Nephron (organoid): ENCODE results near the gene TTLL10.
A peak's percentile ranks its signal among the peaks of the same experiment; 100 is the strongest.

Source experiments
- H3K27ac Mint-ChIP-seq, 3 experiments: 2 replicates each; pipeline ENCODE4 v1.8.0; 2020; ENCODE audit warnings: mixed read lengths in 3 of 3, mild to moderate bottlenecking in 2 of 3, moderate library complexity in 1 of 3
- H3K27me3 Mint-ChIP-seq: 2 replicates; pipeline ENCODE4 v1.8.0; 2021; ENCODE audit warnings: low read depth, mild to moderate bottlenecking, moderate library complexity, mixed read lengths
- H3K36me3 Mint-ChIP-seq: 2 replicates; pipeline ENCODE4 v1.8.0; 2020; ENCODE audit warnings: low read depth, mixed read lengths
- H3K4me1 Mint-ChIP-seq: 2 replicates; pipeline ENCODE4 v1.8.0; 2020; ENCODE audit warnings: mixed read lengths
- H3K4me3 Mint-ChIP-seq, 3 experiments: 2 replicates each; pipeline ENCODE4 v1.8.0; 2020; ENCODE audit warnings: mild to moderate bottlenecking in 3 of 3, mixed read lengths in 3 of 3, moderate library complexity in 2 of 3
- H3K9me3 Mint-ChIP-seq: 2 replicates; pipeline ENCODE4 v1.8.0; 2020; ENCODE audit warnings: mixed read lengths
- TF ChIP-seq, protein P1 (sequence below), 3 experiments: fragments of 200-600 bp; sonication (generic); IDR thresholded peaks; one replicate each; pipeline ENCODE4 v1.5.0; 2021; ENCODE audit warnings: antibody characterized with exemption in 3 of 3; ENCODE audit not compliant: unreplicated experiment in 3 of 3

The TTLL10 gene

DNA sequence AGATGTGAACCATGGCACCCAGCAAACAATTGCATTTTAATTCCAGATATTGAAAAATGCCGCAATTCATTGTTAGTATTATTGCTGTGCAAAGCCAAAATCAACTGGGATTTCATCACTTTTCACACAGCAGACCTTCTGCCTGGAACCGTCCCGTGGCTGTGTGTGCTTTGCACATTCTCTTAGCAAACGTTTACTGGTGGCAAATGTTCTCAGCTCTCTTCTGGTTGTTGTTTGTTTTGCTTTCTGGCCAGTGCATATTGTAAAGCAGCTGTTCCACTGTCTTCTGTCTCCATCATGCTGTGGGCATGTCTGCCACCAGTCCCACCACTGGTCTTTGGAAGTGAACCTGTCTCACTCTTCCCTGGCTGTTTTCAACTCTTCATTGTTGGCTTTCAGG lies 19.8 kb upstream of the TTLL10 start:
- Mint-ChIP-seq H3K9me3 (peaks cover 20% of the 10 kb centered on the region), H3K36me3 (peaks cover 20% of the 10 kb centered on the region), H3K4me1 (peaks cover 5% of the 10 kb centered on the region), H3K27ac (peak overlapping the region in 2 of 3 experiments; percentile 14 to 61), H3K27me3 (peaks cover 12% of the 10 kb centered on the region), H3K4me3 (no peak overlapping the region)
- TF ChIP-seq, protein P1, sequence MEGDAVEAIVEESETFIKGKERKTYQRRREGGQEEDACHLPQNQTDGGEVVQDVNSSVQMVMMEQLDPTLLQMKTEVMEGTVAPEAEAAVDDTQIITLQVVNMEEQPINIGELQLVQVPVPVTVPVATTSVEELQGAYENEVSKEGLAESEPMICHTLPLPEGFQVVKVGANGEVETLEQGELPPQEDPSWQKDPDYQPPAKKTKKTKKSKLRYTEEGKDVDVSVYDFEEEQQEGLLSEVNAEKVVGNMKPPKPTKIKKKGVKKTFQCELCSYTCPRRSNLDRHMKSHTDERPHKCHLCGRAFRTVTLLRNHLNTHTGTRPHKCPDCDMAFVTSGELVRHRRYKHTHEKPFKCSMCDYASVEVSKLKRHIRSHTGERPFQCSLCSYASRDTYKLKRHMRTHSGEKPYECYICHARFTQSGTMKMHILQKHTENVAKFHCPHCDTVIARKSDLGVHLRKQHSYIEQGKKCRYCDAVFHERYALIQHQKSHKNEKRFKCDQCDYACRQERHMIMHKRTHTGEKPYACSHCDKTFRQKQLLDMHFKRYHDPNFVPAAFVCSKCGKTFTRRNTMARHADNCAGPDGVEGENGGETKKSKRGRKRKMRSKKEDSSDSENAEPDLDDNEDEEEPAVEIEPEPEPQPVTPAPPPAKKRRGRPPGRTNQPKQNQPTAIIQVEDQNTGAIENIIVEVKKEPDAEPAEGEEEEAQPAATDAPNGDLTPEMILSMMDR (IDR thresholded peaks at IDR 0.05; ENCODE audit: unreplicated experiment in 3 of 3) = no peak

DNA sequence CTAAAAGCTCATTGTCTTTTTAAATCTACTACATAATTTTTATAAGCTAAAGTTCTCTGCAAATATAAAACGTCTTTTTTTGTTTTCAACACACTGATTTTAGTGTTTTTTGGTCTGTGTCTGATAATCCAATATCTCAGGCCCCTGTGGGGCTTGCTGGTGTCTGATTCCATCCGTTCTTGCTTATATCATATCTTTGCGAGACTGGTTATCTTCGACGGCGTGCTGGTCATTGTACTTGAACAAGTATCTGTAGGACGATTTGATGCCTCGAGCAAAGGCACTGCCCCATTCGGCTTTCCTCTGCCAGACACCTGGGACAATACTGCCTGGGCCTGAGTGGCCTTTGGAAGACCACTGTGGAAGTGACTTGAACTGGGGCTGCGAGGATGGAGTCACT lies 18.4 kb upstream of the TTLL10 start:
- peaks cover 20% of the 10 kb centered on the region for H3K9me3 Mint-ChIP-seq
- peaks cover 12% of the 10 kb centered on the region for H3K27me3 Mint-ChIP-seq
- TF ChIP-seq, protein P1 (IDR thresholded peaks at IDR 0.05; ENCODE audit: unreplicated experiment in 3 of 3) = no peak
- H3K4me3 Mint-ChIP-seq = no peak overlapping the region
- H3K27ac Mint-ChIP-seq = peak overlapping the region in 2 of 3 experiments; percentile 65 to 79
- H3K36me3 Mint-ChIP-seq = peaks cover 20% of the 10 kb centered on the region
- peaks cover 5% of the 10 kb centered on the region for H3K4me1 Mint-ChIP-seq

DNA sequence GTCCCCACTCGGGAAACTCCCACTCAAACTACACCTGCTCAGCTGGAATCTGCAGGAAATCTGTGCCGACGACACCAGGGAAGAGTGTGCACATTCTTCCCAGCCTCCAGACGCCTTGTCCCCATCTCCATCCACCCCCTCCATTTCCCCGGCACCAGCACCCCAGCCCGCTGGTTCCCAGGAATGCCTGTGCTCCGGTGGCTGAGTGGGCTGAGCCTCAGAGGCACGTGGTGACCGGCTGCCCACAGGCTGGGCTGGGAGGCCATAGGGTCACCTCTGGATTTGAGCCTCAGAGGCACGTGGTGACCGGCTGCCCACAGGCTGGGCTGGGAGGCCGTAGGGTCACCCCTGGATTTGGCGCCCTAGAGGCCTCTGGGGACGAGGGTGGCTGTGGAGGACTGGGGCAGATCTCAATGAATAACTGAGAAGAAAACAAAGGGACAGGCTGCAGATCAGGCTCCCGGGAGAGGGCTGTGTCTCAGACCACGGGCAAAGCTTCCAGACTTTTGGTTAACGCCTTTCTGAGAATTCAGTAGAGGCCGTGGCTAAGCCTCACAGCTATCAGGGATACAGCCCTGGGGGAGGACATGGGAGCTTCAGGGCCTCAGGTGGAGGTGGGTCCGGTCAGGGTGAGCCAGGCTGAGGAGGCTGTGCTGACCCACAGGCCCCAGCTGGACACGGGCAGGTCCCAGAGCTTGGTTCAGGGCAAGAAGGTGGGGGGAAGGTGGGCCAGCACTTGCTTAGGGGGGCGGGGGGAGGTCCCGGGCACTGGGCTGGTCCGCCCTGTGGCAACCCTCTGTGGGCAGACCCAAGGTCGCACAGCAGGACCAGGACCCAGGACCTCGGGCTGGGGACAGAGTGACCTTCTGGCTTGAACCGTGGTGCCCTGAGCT lies 17.3 kb upstream of the TTLL10 start:
- H3K4me1 Mint-ChIP-seq = peaks cover 5% of the 10 kb centered on the region
- TF ChIP-seq, protein P1 (IDR thresholded peaks at IDR 0.05; ENCODE audit: unreplicated experiment in 3 of 3) = no peak
- H3K27ac Mint-ChIP-seq = peak overlapping the region; percentile 50 to 79 (median 71)
- H3K9me3 Mint-ChIP-seq = peaks cover 20% of the 10 kb centered on the region
- H3K4me3 Mint-ChIP-seq = peak overlapping the region; percentile 50 to 72 (median 59)
- peaks cover 12% of the 10 kb centered on the region for H3K27me3 Mint-ChIP-seq
- peaks cover 20% of the 10 kb centered on the region for H3K36me3 Mint-ChIP-seq

DNA sequence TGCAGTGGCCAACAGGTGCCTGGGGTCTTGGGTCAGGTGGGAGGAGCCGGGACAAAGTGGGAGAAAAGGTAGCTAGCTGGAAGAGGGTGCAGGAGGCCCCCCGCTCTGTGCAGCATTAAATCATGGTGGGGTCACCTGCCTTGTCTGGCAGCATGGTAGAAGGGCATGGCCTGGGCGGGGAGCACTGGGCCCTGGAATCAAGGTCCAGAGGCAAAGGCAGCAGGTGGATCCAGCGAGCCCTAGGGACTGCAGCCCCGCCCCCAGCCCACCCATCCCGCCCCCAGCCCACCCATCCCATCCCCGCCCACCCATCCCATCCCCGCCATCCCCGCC lies 16.7 kb upstream of the TTLL10 start:
- Mint-ChIP-seq H3K36me3 (peaks cover 20% of the 10 kb centered on the region), H3K4me1 (peaks cover 5% of the 10 kb centered on the region), H3K4me3 (peak overlapping the region; percentile 43 to 59 (median 53)), H3K9me3 (peaks cover 20% of the 10 kb centered on the region), H3K27ac (peak overlapping the region in 2 of 3 experiments; percentile 42 to 55), H3K27me3 (peaks cover 12% of the 10 kb centered on the region)
- TF ChIP-seq, protein P1 (IDR thresholded peaks at IDR 0.05; ENCODE audit: unreplicated experiment in 3 of 3) = no peak

DNA sequence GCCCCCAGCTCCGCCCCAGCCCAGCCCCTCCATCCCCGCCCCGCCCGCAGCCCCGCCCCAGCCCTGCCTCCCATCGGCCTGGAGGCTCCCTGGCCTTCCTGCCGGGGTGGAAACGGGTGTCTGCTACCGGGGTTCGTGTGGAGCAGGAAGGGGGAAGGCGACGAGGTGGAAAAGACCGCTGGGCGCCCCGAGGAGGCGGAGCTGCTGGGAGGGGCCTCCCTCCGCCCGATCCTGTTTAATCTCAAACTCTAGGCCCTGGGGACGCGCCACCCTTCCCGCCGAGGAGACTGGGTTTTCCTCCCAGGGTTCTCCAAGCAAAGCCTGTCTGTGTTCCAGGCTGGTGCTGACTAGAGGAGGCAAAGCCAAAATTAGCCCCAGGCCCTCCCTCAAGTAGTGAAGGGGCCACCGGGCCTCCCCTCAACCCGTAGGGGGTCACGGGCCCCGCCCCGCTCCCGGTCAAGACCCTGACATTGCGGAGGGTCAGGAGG lies 16.2 kb upstream of the TTLL10 start:
- Mint-ChIP-seq H3K9me3 (peaks cover 20% of the 10 kb centered on the region), H3K36me3 (peaks cover 16% of the 10 kb centered on the region), H3K4me3 (peak overlapping the region; percentile 64 to 69 (median 65)), H3K27ac (peak overlapping the region; percentile 42 to 87 (median 60)), H3K27me3 (peaks cover 12% of the 10 kb centered on the region), H3K4me1 (peaks cover 5% of the 10 kb centered on the region)
- TF ChIP-seq, protein P1 (IDR thresholded peaks at IDR 0.05; ENCODE audit: unreplicated experiment in 3 of 3) = no peak
